MM.1S (cell line): ENCODE data around the gene MYPN.
"Not testable (repeated sequence)": the region's sequence is repeated elsewhere in the genome, so short reads cannot be mapped to it uniquely, and the experiment has no call there.

Experiments used
- EZH2phosphoT487 ChIP-seq: fragments of 300-600 bp; sonication (generic); IDR thresholded peaks from 2 replicates; pipeline ENCODE4 v1.6.1; 2018; ENCODE audit warnings: antibody characterized with exemption, low read length
- TF ChIP-seq, protein P1 (sequence below): fragments of 300-600 bp; sonication (generic); IDR thresholded peaks from 2 replicates; pipeline ENCODE4 v1.5.1; 2016; ENCODE audit warnings: antibody characterized with exemption, low read length, mixed read lengths

DNA sequence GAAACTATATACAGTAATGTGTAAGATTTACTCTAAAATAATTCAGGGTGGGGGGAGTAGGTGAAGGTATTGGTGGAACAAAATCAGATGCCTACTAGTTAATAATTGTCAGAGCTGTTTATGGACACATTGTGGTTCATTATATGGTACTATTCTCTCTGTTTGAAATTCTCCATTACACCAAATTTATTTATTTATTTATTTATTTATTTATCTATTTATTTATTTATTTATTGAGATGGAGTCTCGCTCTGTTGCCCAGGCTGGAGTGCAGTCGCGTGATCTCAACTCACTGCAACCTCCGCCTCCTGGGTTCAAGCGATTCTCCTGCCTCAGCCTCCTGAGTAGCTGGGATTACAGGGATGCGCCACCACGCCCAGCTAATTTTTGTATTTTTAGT is 137.1 kb downstream of the MYPN start:
- not testable (repeated sequence) for TF ChIP-seq EZH2phosphoT487
- TF ChIP-seq, protein P1, sequence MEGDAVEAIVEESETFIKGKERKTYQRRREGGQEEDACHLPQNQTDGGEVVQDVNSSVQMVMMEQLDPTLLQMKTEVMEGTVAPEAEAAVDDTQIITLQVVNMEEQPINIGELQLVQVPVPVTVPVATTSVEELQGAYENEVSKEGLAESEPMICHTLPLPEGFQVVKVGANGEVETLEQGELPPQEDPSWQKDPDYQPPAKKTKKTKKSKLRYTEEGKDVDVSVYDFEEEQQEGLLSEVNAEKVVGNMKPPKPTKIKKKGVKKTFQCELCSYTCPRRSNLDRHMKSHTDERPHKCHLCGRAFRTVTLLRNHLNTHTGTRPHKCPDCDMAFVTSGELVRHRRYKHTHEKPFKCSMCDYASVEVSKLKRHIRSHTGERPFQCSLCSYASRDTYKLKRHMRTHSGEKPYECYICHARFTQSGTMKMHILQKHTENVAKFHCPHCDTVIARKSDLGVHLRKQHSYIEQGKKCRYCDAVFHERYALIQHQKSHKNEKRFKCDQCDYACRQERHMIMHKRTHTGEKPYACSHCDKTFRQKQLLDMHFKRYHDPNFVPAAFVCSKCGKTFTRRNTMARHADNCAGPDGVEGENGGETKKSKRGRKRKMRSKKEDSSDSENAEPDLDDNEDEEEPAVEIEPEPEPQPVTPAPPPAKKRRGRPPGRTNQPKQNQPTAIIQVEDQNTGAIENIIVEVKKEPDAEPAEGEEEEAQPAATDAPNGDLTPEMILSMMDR, result not testable (repeated sequence)
